GM12891 (cell line): ENCODE measurements around the gene FAM25G.
"Not testable (repeated sequence)": the region's sequence is repeated elsewhere in the genome, so short reads cannot be mapped to it uniquely, and the experiment has no call there.

Source experiments
- PAX5 ChIP-seq: IDR thresholded peaks from 2 replicates; pipeline ENCODE4 v1.6.1; 2011; ENCODE audit warnings: low read length, moderate library complexity, mild to moderate bottlenecking; ENCODE audit not compliant: insufficient read depth, severe bottlenecking
- POLR2A ChIP-seq: IDR thresholded peaks from 2 replicates; pipeline ENCODE4 v1.6.1; 2011; ENCODE audit warnings: low read depth, low read length, control low read depth
- POLR2AphosphoS5 ChIP-seq: IDR thresholded peaks from 2 replicates; pipeline ENCODE4 v1.6.1; 2011; ENCODE audit warnings: low read depth, low read length, control low read depth
- POU2F2 ChIP-seq: IDR thresholded peaks from 2 replicates; pipeline ENCODE4 v1.6.1; 2011; ENCODE audit warnings: low read depth, mild to moderate bottlenecking, control low read depth, low read length, moderate library complexity
- SPI1 ChIP-seq: IDR thresholded peaks from 2 replicates; pipeline ENCODE4 v1.6.1; 2011; ENCODE audit warnings: low read depth, low read length, control low read depth
- TAF1 ChIP-seq: IDR thresholded peaks from 2 replicates; pipeline ENCODE4 v1.6.1; 2011; ENCODE audit warnings: low read depth, low read length, control low read depth

- not testable (repeated sequence) for TF ChIP-seq POLR2A, POLR2AphosphoS5, TAF1, POU2F2, PAX5, SPI1
These were observed 32.0 kb upstream of the FAM25G start, which contains the start of gene AGAP9 for GRCh38 chr10:47523475-47523874.
